CD4-positive, alpha-beta T cell (primary cell): ENCODE measurements around the gene PDZRN3. TPM values are rescaled to one million over a fixed set of nuclear protein-coding genes. Genes with fewer than 3 reads are reported as not detected.

Experiments
- ATAC-seq: fragments of 200-7000 bp; cut with Tn5 transposase; one replicate; pipeline ENCODE4 v1.10.0; 2022; ENCODE audit warnings: mild to moderate bottlenecking; ENCODE audit not compliant: poor library complexity
- CTCF ChIA-PET: fragments of 350-600 bp; sonication (Branson Sonifier 250); formaldehyde crosslinking; loops from one replicate; lab custom pipeline; 2021; ENCODE audit warnings: antibody characterized with exemption, inconsistent platforms; lab: Charles Lee
- POLR2A ChIA-PET: fragments of 350-600 bp; sonication (Branson Sonifier 250); formaldehyde crosslinking; loops from one replicate; lab custom pipeline; 2021; ENCODE audit warnings: antibody characterized with exemption, inconsistent platforms; lab: Charles Lee
- DNase-seq, 14 experiments: peaks; one replicate each; pipeline ENCODE4 v3.0.0-alpha.2; 2013 to 2020; ENCODE audit warnings: mixed read lengths in 2 of 14
- H3K27ac ChIP-seq, 2 donors: one replicate each; pipeline versions ENCODE4 v1.5.1 to v1.7.0; 2013; ENCODE audit warnings: low read length in 2 of 2, low read depth in 1 of 2, mild to moderate bottlenecking in 1 of 2
- H3K27me3 ChIP-seq, 2 experiments: 1 replicate in 1 of 2; 2 replicates in 1 of 2; pipeline versions ENCODE4 v1.6.1 to v1.7.0; 2013; ENCODE audit warnings: low read length in 2 of 2, control low read depth in 1 of 2, mild to moderate bottlenecking in 1 of 2, moderate library complexity in 1 of 2; ENCODE audit not compliant: insufficient read depth in 2 of 2, control insufficient read depth in 1 of 2
- H3K36me3 ChIP-seq: one replicate; pipeline ENCODE4 v1.6.1; 2013; ENCODE audit warnings: low read length, control low read depth; ENCODE audit not compliant: insufficient read depth
- H3K4me1 ChIP-seq: one replicate; pipeline ENCODE4 v1.6.1; 2013; ENCODE audit warnings: low read length, control low read depth; ENCODE audit not compliant: insufficient read depth
- H3K4me3 ChIP-seq: one replicate; pipeline ENCODE4 v1.5.1; 2013; ENCODE audit warnings: mild to moderate bottlenecking, low read length, moderate library complexity
- H3K9me3 ChIP-seq, 2 experiments: 1 replicate in 1 of 2; 2 replicates in 1 of 2; pipeline versions ENCODE4 v1.6.1 to v1.7.0; 2013; ENCODE audit warnings: low read length in 2 of 2, mild to moderate bottlenecking in 2 of 2, control low read depth in 1 of 2, moderate library complexity in 1 of 2; ENCODE audit not compliant: control insufficient read depth in 1 of 2, insufficient read depth in 1 of 2
- H3K27ac Mint-ChIP-seq: one replicate; pipeline ENCODE4 v1.8.0; 2020; ENCODE audit warnings: mixed read lengths
- H3K27me3 Mint-ChIP-seq: one replicate; pipeline ENCODE4 v1.8.0; 2021; ENCODE audit warnings: mixed read lengths
- H3K36me3 Mint-ChIP-seq: one replicate; pipeline ENCODE4 v1.8.0; 2021; ENCODE audit warnings: low read depth, mixed read lengths
- H3K4me1 Mint-ChIP-seq: one replicate; pipeline ENCODE4 v1.8.0; 2021; ENCODE audit warnings: low read depth, mixed read lengths
- H3K4me3 Mint-ChIP-seq: one replicate; pipeline ENCODE4 v1.8.0; 2020; ENCODE audit warnings: mild to moderate bottlenecking, mixed read lengths
- H3K9me3 Mint-ChIP-seq: one replicate; pipeline ENCODE4 v1.8.0; 2020; ENCODE audit warnings: mixed read lengths
- intact Hi-C, 2 experiments: fragments of 100-400 bp; cut with DNase I in 1 of 2; cut with micrococcal nuclease in 1 of 2; formaldehyde crosslinking; loops; one replicate each; pipeline versions ENCODE4 v1.15.1 to v1.9.0; 2023 to 2025; cut with DNase I, micrococcal nuclease
- total RNA-seq, 174 experiments: library from RNA in 2 of 174; stranded (reverse) in 2 of 174; gene quantifications; one replicate each; pipeline ENCODE4 v1.2.3 and lab custom pipeline; 2021 to 2026
- TF ChIP-seq, protein P1 (sequence below): fragments of 200-600 bp; IDR thresholded peaks from one replicate; pipeline ENCODE4 v1.8.0; 2022; ENCODE audit warnings: antibody characterized with exemption, mild to moderate bottlenecking

PDZRN3 gene
- total RNA-seq, 2 experiments from 2014 or later: not detected

DNA sequence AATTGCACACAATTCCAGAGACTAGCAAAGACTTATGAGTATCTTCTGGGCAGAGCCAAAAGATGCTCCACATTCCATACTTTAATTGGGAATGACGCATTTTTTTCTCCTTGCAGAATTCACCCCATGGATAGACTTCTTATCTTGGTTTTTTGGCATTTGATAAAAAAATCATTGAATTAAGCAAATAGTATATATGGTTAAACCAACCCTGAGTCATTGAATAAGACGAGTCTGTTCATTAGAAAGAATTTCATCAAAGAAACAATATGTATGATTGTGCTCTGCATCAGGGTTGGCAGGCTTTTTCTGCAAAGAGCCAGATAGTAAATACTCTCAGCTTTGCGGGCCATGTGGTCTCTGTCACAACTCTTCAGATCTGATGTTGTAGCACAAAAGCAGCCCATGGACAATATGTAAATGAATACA lies 9.2 kb upstream of the PDZRN3 start:
- Mint-ChIP-seq H3K4me1 (no peaks in the 10 kb centered on the region), H3K9me3 (no peaks in the 10 kb centered on the region), H3K27ac (no peak overlapping the region), H3K36me3 (no peaks in the 10 kb centered on the region), H3K27me3 (no peaks in the 10 kb centered on the region), H3K4me3 (no peak overlapping the region)
- no peaks in the 10 kb centered on the region for H3K36me3 ChIP-seq
- H3K9me3 ChIP-seq: no peaks in the 10 kb centered on the region
- POLR2A ChIA-PET: no interaction called here
- H3K4me1 ChIP-seq: no peaks in the 10 kb centered on the region
- H3K27ac ChIP-seq: no peak overlapping the region
- DNase-seq (no peak), ATAC-seq (no peak)
- CTCF ChIA-PET: no interaction called here
- TF ChIP-seq, protein P1, sequence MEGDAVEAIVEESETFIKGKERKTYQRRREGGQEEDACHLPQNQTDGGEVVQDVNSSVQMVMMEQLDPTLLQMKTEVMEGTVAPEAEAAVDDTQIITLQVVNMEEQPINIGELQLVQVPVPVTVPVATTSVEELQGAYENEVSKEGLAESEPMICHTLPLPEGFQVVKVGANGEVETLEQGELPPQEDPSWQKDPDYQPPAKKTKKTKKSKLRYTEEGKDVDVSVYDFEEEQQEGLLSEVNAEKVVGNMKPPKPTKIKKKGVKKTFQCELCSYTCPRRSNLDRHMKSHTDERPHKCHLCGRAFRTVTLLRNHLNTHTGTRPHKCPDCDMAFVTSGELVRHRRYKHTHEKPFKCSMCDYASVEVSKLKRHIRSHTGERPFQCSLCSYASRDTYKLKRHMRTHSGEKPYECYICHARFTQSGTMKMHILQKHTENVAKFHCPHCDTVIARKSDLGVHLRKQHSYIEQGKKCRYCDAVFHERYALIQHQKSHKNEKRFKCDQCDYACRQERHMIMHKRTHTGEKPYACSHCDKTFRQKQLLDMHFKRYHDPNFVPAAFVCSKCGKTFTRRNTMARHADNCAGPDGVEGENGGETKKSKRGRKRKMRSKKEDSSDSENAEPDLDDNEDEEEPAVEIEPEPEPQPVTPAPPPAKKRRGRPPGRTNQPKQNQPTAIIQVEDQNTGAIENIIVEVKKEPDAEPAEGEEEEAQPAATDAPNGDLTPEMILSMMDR: no peak
- no peak overlapping the region for H3K4me3 ChIP-seq
- no peaks in the 10 kb centered on the region for H3K27me3 ChIP-seq
- intact Hi-C loops: no loop called here

GRCh38 chr3:73633453-73633852 lies 8.7 kb upstream of the PDZRN3 start:
- Mint-ChIP-seq H3K27me3 (no peaks in the 10 kb centered on the region), H3K36me3 (no peaks in the 10 kb centered on the region), H3K9me3 (no peaks in the 10 kb centered on the region), H3K4me3 (no peak overlapping the region), H3K27ac (no peak overlapping the region), H3K4me1 (no peaks in the 10 kb centered on the region)
- TF ChIP-seq, protein P1: no peak
- Histone ChIP-seq H3K9me3 (no peaks in the 10 kb centered on the region), H3K27ac (no peak overlapping the region), H3K4me1 (no peaks in the 10 kb centered on the region), H3K36me3 (no peaks in the 10 kb centered on the region), H3K27me3 (no peaks in the 10 kb centered on the region), H3K4me3 (no peak overlapping the region)
- ChIA-PET POLR2A (no interaction called here), CTCF (no interaction called here)
- no peak for ATAC-seq
- intact Hi-C loops: no loop called here
- no peak for DNase-seq

GRCh38 chr3:73626106-73626505 lies 1.4 kb upstream of the PDZRN3 start:
- intact Hi-C loops: no loop called here
- Histone ChIP-seq H3K4me1 (no peaks in the 10 kb centered on the region), H3K4me3 (no peak overlapping the region), H3K36me3 (no peaks in the 10 kb centered on the region), H3K9me3 (no peaks in the 10 kb centered on the region), H3K27ac (no peak overlapping the region), H3K27me3 (peaks cover 0 to 3% of the 10 kb centered on the region in 2 experiments)
- H3K27ac Mint-ChIP-seq: no peak overlapping the region
- ATAC-seq: no peak
- H3K27me3 Mint-ChIP-seq: peaks cover 38% of the 10 kb centered on the region
- no peak for DNase-seq
- no peaks in the 10 kb centered on the region for H3K36me3 Mint-ChIP-seq
- H3K9me3 Mint-ChIP-seq: no peaks in the 10 kb centered on the region
- POLR2A ChIA-PET: no interaction called here
- CTCF ChIA-PET: no interaction called here
- no peak overlapping the region for H3K4me3 Mint-ChIP-seq
- H3K4me1 Mint-ChIP-seq: no peaks in the 10 kb centered on the region
- TF ChIP-seq, protein P1: no peak
